HG02981 (cell line): Measurements from ENCODE around the gene LGI2.
"Not testable (repeated sequence)": the region's sequence is repeated elsewhere in the genome, so short reads cannot be mapped to it uniquely, and the experiment has no call there.

ENCODE experiments used
- ATAC-seq: cut with Tn5 transposase; IDR thresholded peaks from one replicate; pipeline ENCODE4 v1.9.1; 2021; ENCODE audit warnings: mild to moderate bottlenecking, moderate library complexity; ENCODE audit not compliant: unreplicated experiment

The LGI2 gene

DNA sequence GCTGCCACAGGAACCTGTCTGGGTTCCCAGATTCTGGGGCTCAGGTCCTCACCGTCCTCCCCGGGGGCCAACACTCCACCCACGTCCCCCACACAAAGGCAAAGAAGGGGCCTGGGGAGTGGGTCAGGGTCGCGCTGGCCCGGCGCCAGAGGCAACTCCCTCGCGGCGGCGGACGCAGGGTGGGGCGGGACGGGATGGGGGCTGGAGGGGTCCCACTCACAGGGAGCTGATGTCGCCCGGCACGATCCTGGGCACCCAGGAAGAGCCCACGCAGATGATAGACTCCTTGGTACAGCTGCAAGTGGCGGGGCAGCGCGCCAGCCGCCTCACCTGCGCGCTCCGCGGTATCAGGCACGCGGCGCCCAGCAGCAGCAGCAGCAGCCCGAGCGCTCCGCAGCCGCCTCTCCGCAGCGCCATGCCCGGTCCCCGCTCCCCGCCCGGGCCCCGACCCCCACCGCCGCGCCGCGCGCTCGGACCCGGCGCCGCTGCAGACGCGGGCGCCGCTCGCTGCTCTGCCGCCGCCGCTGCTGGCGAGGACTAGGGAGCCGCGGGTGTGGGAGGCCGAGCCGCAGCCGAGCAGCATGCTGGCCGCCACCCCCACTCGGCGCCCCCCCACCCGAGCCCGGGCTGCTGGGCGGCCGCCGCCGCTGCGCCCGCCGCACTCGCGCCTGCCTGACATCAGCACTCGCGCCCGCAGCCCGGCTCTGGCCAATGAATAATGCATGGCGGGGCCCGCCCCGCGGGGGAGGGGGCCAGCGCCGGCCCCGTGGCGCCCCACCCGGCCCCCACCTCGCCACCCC is at the start of gene LGI2:
TSS of gene LGI2 (minus strand) at position 670 of the 800 bp plus-strand sequence. CDS start at position 417, 253 bp downstream.
- no peak for ATAC-seq

GRCh38 chr4:25078523-25078922 is 47.8 kb upstream of the LGI2 start:
- no peak for ATAC-seq

DNA sequence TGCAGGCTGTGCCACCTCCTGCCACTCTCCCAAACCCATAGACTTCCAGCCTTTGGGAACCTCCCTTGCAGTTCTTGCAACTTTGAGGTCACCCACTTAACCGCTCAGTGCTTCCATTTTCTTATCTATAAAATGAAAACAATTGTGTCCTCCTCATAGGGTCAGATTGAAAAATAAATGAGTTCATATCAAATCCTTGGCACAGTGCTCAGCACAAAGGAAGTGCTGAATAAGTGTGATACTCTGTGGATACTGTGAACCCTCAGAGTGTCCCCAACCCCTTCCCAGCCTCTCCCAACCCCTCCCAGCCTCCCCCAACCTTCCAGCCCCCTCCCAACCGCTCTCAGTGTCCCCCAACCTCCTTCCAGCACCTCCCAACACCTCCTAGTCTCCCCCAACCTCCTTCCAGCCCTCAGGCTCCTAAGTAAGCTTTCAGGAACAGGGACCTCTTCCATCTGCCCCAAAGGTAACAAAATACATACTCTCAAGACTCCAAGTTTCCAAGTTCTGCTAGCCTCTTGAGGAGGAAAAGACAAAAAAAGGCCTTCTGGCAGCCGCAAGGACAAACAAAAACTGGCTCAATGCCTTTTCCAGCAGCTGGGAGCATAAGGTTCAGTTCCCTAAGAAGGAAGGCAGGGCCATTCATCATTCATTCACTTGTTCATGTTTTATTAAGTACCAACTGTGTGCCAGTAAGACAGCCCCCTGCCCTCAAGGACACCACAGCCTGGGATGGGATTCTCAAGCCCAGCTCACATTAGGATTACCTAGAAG is 46.1 kb upstream of the LGI2 start:
- no peak for ATAC-seq

GRCh38 chr4:25075851-25076250 is 45.1 kb upstream of the LGI2 start:
- ATAC-seq, result no peak

DNA sequence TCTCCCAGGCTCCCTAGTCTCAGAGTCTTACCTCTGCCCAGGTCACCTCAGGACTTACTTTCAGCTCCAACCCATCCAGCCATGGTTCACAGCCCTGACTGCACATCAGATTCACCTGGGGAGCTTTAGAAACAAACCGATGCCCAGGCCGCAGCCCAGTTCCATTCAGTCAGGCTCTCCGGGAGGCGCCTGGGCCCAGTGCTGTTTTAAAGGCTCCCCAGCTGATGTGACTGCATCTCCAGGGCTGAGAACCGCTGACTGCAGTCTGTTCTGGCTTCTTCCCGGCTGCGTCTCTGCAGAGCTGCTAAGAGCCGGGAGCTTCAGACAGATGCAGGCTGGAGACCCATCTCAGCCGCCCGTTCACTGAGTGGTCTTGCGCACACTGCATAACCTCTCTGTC is 44.4 kb upstream of the LGI2 start:
- ATAC-seq, result no peak

- no peak for ATAC-seq
Measured at GRCh38 chr4:25070545-25070944, 39.8 kb upstream of the LGI2 start.

DNA sequence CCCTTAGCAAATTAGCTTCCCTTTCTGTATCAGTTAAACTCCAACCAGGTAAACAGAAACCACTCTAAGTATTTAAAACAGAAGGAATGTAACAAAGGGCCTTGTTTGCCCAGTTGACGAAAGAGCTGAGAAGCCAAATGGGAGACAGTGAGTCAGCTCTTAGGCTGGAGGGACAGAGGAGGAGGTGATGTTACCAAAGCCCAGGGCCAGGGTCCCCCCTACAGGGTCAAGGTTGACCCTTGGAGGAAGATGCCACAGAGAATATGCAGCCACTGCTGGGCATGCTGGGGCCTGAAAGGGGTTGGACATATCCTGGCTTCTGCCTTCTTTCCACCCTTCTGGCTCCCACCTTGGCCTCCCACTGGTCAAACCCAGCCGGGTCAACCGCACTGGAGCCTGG is 38.3 kb upstream of the LGI2 start:
- no peak for ATAC-seq

GRCh38 chr4:25068386-25068785 is 37.6 kb upstream of the LGI2 start:
- no peak for ATAC-seq

- no peak for ATAC-seq
Measured at GRCh38 chr4:25065932-25066590, 35.3 kb upstream of the LGI2 start.

- no peak for ATAC-seq
Measured at GRCh38 chr4:25065431-25065858, 34.7 kb upstream of the LGI2 start.

DNA sequence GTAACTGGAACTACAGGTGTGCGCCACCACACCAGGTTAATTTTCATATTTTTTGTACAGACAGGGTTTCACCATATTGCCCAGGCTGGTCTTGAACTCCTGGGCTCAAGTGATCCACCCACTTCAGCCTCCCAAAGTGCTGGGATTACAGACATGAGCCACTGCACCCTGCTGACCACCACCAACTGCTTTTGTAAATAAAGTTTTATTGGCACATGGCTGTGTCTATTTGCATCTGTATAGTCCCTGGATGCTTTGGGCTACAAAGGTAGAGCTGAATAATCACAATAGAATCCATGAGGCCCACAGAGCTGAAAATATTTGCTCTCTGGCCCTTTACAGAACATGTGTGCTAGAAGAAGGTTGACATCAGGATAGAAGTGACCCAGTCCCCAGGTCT is 33.7 kb upstream of the LGI2 start:
- not testable (repeated sequence) for ATAC-seq

DNA sequence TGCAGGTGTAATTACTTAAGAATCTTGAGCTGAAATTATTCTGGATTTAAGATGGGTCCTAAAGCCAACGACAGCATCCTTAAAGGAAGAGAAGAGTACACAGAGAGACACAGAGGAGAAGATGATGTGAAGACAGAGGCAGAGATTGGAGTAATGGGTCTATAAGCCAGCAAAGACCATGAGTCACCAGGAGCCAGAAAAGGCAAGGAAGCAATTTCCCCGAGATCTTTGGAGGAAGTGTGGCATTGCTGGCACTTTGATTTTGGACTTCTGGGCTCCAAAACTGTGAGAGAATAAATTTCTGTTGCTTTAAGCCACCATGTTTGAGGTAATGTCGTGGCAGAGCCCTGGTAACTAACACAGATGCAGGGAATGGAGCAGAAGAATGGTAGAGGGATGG is 32.4 kb upstream of the LGI2 start:
- no peak for ATAC-seq

DNA sequence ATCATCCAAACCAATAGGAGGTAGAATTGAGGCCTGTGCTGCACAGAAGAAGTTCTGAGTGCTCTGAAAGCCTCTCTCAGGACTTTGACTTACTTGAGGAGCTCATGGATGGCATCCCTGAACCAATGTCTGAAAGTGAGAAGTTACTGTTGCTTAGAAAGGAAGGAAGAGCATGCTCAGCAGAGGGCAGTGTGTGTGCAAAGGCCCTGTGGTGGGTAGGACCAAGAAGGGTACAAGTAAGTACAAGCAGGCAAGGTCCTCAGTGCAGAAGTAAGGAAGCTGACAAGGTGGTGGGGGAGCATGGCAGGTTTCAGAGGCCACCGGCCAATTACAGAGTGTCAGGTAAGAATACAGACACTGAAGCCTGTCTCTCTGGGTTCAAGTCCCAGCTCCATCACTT is 31.4 kb upstream of the LGI2 start:
- ATAC-seq, result no peak

- no peak for ATAC-seq
Measured at GRCh38 chr4:25061602-25062001, 30.9 kb upstream of the LGI2 start.

- no peak for ATAC-seq
Measured at GRCh38 chr4:25060963-25061340, 30.2 kb upstream of the LGI2 start.

DNA sequence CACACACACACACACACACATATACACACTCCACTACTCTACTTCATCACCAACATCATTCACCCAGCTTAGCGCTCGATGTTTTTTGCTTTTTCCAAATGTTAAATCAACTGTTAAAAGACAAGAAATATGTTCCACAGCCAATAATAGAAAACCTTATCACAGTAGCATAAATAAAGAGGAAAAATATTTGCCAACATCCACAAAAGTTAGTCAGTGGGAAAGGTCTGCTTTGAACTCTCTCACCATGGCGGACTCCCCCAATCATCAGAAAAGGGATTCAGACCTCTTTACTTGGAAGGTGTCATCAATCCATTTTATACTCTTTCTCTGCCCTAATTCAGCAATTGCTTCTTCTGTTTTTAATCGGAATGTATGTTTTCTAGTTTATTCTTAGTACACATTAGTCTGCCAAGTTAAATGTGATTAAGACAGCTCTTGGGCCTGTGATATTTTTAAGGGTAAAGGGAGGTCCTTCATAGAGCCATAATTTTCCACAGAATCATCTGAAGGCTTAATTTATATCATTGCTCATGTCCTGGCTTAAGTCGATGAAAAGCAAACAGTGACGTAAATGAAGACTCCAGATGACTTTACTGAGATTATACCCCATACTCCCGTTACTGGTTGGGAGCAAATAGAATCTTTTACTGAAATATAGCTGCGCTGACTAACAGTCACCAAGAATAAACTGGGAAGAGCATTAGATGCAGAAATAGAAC is 29.7 kb upstream of the LGI2 start:
- ATAC-seq, result no peak

GRCh38 chr4:25059791-25060190 is 29.0 kb upstream of the LGI2 start:
- ATAC-seq, result no peak

GRCh38 chr4:25058796-25059195 is 28.1 kb upstream of the LGI2 start:
- ATAC-seq, result no peak

GRCh38 chr4:25057299-25057698 is 26.6 kb upstream of the LGI2 start:
- ATAC-seq, result no peak

DNA sequence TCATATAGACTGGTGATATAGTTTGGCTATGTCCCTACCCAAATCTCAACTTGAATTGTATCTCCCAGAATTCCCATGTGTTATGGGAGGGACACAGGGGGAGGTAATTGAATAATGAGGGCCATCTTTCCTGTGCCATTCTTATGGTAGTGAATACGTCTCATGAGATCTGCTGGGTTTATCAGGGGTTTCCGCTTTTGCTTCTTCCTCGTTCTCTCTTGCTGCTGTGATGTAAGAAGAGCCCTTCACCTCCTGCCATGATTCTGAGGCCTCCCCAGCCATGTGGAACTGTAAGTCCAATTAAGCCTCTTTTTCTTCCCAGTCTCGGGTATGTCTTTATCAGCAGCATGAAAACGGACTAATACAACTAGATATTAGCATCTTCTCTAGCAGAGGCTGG is 21.3 kb upstream of the LGI2 start:
- ATAC-seq, result not testable (repeated sequence)

DNA sequence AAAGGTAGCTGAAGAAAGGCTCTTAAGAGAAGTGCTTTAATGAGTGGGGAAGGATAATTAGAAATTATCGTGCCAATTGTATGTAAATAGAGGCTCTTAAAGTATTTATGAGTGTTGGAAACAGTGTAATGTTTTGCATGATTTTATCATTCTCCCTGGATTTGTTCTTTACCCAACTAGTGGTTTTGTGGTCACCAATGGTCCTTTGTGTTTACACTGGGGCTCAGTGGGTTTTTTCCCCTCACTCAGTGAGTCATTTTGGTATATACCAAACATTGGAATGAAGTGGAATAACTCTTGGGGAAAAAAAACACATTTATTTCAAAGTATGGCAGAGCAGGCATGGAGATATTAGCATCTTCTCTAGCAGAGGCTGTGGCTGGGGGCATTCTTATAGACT is 20.8 kb upstream of the LGI2 start:
- no peak for ATAC-seq
